DND-41 (cell line): ENCODE measurements around the gene PFDN6.

Experiments
- EZH2 ChIP-seq: IDR thresholded peaks from 3 replicates; pipeline ENCODE4 v1.6.1; 2012; ENCODE audit warnings: borderline replicate concordance, low read depth, mild to moderate bottlenecking, moderate library complexity, low read length, inconsistent platforms; ENCODE audit not compliant: severe bottlenecking
- TF ChIP-seq, protein P1 (sequence below): IDR thresholded peaks from 2 replicates; pipeline ENCODE4 v1.5.1; 2012; ENCODE audit warnings: borderline replicate concordance, low read length, moderate library complexity, mild to moderate bottlenecking; ENCODE audit not compliant: poor library complexity, severe bottlenecking; ENCODE audit errors: extremely low read depth

GRCh38 chr6:33314943-33315792 is 25.8 kb downstream of the PFDN6 start:
- TF ChIP-seq, protein P1, sequence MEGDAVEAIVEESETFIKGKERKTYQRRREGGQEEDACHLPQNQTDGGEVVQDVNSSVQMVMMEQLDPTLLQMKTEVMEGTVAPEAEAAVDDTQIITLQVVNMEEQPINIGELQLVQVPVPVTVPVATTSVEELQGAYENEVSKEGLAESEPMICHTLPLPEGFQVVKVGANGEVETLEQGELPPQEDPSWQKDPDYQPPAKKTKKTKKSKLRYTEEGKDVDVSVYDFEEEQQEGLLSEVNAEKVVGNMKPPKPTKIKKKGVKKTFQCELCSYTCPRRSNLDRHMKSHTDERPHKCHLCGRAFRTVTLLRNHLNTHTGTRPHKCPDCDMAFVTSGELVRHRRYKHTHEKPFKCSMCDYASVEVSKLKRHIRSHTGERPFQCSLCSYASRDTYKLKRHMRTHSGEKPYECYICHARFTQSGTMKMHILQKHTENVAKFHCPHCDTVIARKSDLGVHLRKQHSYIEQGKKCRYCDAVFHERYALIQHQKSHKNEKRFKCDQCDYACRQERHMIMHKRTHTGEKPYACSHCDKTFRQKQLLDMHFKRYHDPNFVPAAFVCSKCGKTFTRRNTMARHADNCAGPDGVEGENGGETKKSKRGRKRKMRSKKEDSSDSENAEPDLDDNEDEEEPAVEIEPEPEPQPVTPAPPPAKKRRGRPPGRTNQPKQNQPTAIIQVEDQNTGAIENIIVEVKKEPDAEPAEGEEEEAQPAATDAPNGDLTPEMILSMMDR: no peak
- no peak for TF ChIP-seq EZH2
